SK-N-SH treated with all-trans-retinoic acid at 6 μM for 48 hours (cell line): ENCODE results near the gene NFS1.

Experiments used
- ATAC-seq: fragments of 200-7000 bp; cut with Tn5 transposase; 3 replicates; pipeline ENCODE4 v1.9.1; 2020; ENCODE audit warnings: mild to moderate bottlenecking, moderate library complexity
- ARNTL ChIP-seq: fragments of 450-650 bp; formaldehyde crosslinking; IDR thresholded peaks from 2 replicates; pipeline ENCODE4 v1.5.0; 2020; ENCODE audit warnings: low read depth, mild to moderate bottlenecking, moderate library complexity, borderline replicate concordance
- BACH2 ChIP-seq: fragments of 250-450 bp; sonication (Bioruptor Pico); IDR thresholded peaks from 2 replicates; pipeline ENCODE4 v1.9.0; 2021; ENCODE audit warnings: mild to moderate bottlenecking, borderline replicate concordance
- CREB5 ChIP-seq: fragments of 250-450 bp; sonication (Bioruptor Pico); IDR thresholded peaks from 2 replicates; pipeline ENCODE4 v1.5.1; 2020; ENCODE audit warnings: low read depth, mild to moderate bottlenecking, moderate library complexity
- CSDC2 ChIP-seq: fragments of 250-450 bp; sonication (Bioruptor Pico); IDR thresholded peaks from 2 replicates; pipeline ENCODE4 v1.5.0; 2020; ENCODE audit warnings: mild to moderate bottlenecking, moderate library complexity
- CSRNP3 ChIP-seq: fragments of 250-450 bp; sonication (Bioruptor Pico); IDR thresholded peaks from 2 replicates; pipeline ENCODE4 v1.5.1; 2021; ENCODE audit warnings: mild to moderate bottlenecking, moderate library complexity
- ESRRG ChIP-seq: fragments of 250-450 bp; sonication (Bioruptor Pico); IDR thresholded peaks from 2 replicates; pipeline ENCODE4 v1.6.1; 2021; ENCODE audit warnings: mild to moderate bottlenecking
- GLIS3 ChIP-seq: fragments of 250-450 bp; sonication (Bioruptor Pico); IDR thresholded peaks from 2 replicates; pipeline ENCODE4 v1.5.0; 2020; ENCODE audit warnings: mild to moderate bottlenecking, moderate library complexity
- OSR1 ChIP-seq: fragments of 250-450 bp; sonication (Bioruptor Pico); IDR thresholded peaks from 2 replicates; pipeline ENCODE4 v1.8.0; 2022; ENCODE audit warnings: moderate library complexity, mild to moderate bottlenecking, inconsistent platforms
- PATZ1 ChIP-seq: fragments of 250-450 bp; sonication (Bioruptor Pico); IDR thresholded peaks from 2 replicates; pipeline ENCODE4 v1.8.0; 2020; ENCODE audit warnings: mild to moderate bottlenecking, moderate library complexity, borderline replicate concordance
- POU6F1 ChIP-seq: fragments of 250-450 bp; sonication (Bioruptor Pico); IDR thresholded peaks from 2 replicates; pipeline ENCODE4 v1.8.0; 2021; ENCODE audit warnings: low read depth, mild to moderate bottlenecking, moderate library complexity, borderline replicate concordance
- PPARA ChIP-seq: fragments of 250-450 bp; sonication (Bioruptor Pico); IDR thresholded peaks from 2 replicates; pipeline ENCODE4 v1.5.0; 2020; ENCODE audit warnings: mild to moderate bottlenecking, borderline replicate concordance
- RARB ChIP-seq: fragments of 250-450 bp; sonication (Bioruptor Pico); IDR thresholded peaks from 2 replicates; pipeline ENCODE4 v1.8.0; 2021; ENCODE audit warnings: mild to moderate bottlenecking, moderate library complexity
- SNAI2 ChIP-seq: fragments of 250-450 bp; sonication (Bioruptor Pico); IDR thresholded peaks from 2 replicates; pipeline ENCODE4 v1.5.0; 2020; ENCODE audit warnings: mild to moderate bottlenecking, moderate library complexity
- TCF4 ChIP-seq: fragments of 250-450 bp; sonication (Bioruptor Pico); IDR thresholded peaks from 2 replicates; pipeline ENCODE4 v1.8.0; 2021; ENCODE audit warnings: mild to moderate bottlenecking, moderate library complexity, borderline replicate concordance
- TOX ChIP-seq: fragments of 250-450 bp; sonication (Bioruptor Pico); IDR thresholded peaks from 2 replicates; pipeline ENCODE4 v1.8.0; 2021; ENCODE audit warnings: mild to moderate bottlenecking, moderate library complexity, borderline replicate concordance
- TSHZ2 ChIP-seq: fragments of 250-450 bp; sonication (Bioruptor Pico); IDR thresholded peaks from 2 replicates; pipeline ENCODE4 v1.5.0; 2020; ENCODE audit warnings: mild to moderate bottlenecking, moderate library complexity
- ZC3H10 ChIP-seq: fragments of 250-450 bp; sonication (Bioruptor Pico); IDR thresholded peaks from 2 replicates; pipeline ENCODE4 v1.5.1; 2021; ENCODE audit warnings: mild to moderate bottlenecking, moderate library complexity
- ZFP3 ChIP-seq: fragments of 250-450 bp; sonication (Bioruptor Pico); IDR thresholded peaks from 2 replicates; pipeline ENCODE4 v1.5.0; 2020; ENCODE audit warnings: mild to moderate bottlenecking, moderate library complexity
- ZFP30 ChIP-seq: fragments of 450-650 bp; formaldehyde crosslinking; IDR thresholded peaks from 2 replicates; pipeline ENCODE4 v1.5.0; 2022; ENCODE audit warnings: mild to moderate bottlenecking, moderate library complexity
- ZNF565 ChIP-seq: fragments of 450-650 bp; formaldehyde crosslinking; conservative IDR thresholded peaks from 2 replicates; pipeline ENCODE4 v1.5.0; 2020; ENCODE audit warnings: low read depth, mild to moderate bottlenecking, moderate library complexity
- ZNF70 ChIP-seq: fragments of 450-650 bp; formaldehyde crosslinking; IDR thresholded peaks from 2 replicates; pipeline ENCODE4 v1.5.0; 2020; ENCODE audit warnings: mild to moderate bottlenecking, moderate library complexity
- ZNF8 ChIP-seq: fragments of 450-650 bp; formaldehyde crosslinking; IDR thresholded peaks from 2 replicates; pipeline ENCODE4 v1.5.0; 2020; ENCODE audit warnings: mild to moderate bottlenecking, moderate library complexity

NFS1 gene

GRCh38 chr20:35695978-35696377, 3.2 kb downstream of the NFS1 start:
- no peak for ATAC-seq
- no peak for TF ChIP-seq ZNF70 (CRISPR knock-in tag)
- no peak for TF ChIP-seq TSHZ2 (CRISPR knock-in tag)
- no peak for TF ChIP-seq ZNF8 (CRISPR knock-in tag)
- TF ChIP-seq TOX (CRISPR knock-in tag), result no peak
- TF ChIP-seq CSDC2 (CRISPR knock-in tag), result no peak
- TF ChIP-seq SNAI2, result no peak
- TF ChIP-seq ESRRG, result no peak
- no peak for TF ChIP-seq ZC3H10 (CRISPR knock-in tag)
- TF ChIP-seq ZFP30 (CRISPR knock-in tag), result no peak
- TF ChIP-seq ZNF565 (CRISPR knock-in tag), result no peak
- no peak for TF ChIP-seq ARNTL
- no peak for TF ChIP-seq OSR1
- TF ChIP-seq BACH2 (CRISPR knock-in tag), result no peak
- TF ChIP-seq CREB5, result no peak
- no peak for TF ChIP-seq POU6F1 (CRISPR knock-in tag)
- no peak for TF ChIP-seq PATZ1 (CRISPR knock-in tag)
- TF ChIP-seq PPARA (CRISPR knock-in tag), result no peak
- TF ChIP-seq CSRNP3 (CRISPR knock-in tag), result no peak
- TF ChIP-seq TCF4, result no peak
- TF ChIP-seq RARB (CRISPR knock-in tag), result no peak

- ATAC-seq, result no peak
- TF ChIP-seq ZNF8 (CRISPR knock-in tag) (no peak), CSRNP3 (CRISPR knock-in tag) (no peak), CSDC2 (CRISPR knock-in tag) (no peak), RARB (CRISPR knock-in tag) (no peak), SNAI2 (no peak), TCF4 (no peak), GLIS3 (no peak), ARNTL (no peak), TSHZ2 (CRISPR knock-in tag) (no peak), CREB5 (no peak), ZNF565 (CRISPR knock-in tag) (no peak), PPARA (CRISPR knock-in tag) (no peak), ZFP30 (CRISPR knock-in tag) (no peak), ZFP3 (no peak), ZNF70 (CRISPR knock-in tag) (no peak), PATZ1 (CRISPR knock-in tag) (no peak)
Measured at GRCh38 chr20:35695245-35695749, 3.9 kb downstream of the NFS1 start.
